Heart left ventricle (tissue), 13 donors: Measurements from ENCODE around the gene ERCC4.

Experiments
- CTCF ChIP-seq, 12 donors: fragments of 200-600 bp; sonication (generic) in 4 of 12; IDR thresholded peaks; one replicate each; pipeline versions ENCODE4 v1.5.0 to v1.8.0; 2018 to 2022; ENCODE audit warnings: antibody characterized with exemption in 12 of 12, mild to moderate bottlenecking in 5 of 12
- POLR2A ChIP-seq, 2 donors: fragments of 450-650 bp; IDR thresholded peaks; one replicate each; pipeline ENCODE4 v1.6.1; 2017; ENCODE audit warnings: antibody characterized with exemption in 2 of 2, mild to moderate bottlenecking in 2 of 2, moderate library complexity in 2 of 2
- donor health status: ischemic (EF 13 %, LVEDD 7.1; RV severe dilation, severe dysfunction).
- donor health status: DM: no; HTN: yes; CAD: no.
- donor health status: DM: no; HTN: no; CAD: no.
- donor health status: ischemic (EF 25% LVEDD 6.9; RV normal size, moderate dysfunction).
- donor health status: ischemic (EF 25% LVEDD 5.7; RV mildly dilated, moderate dysfunction).
- donor health status: ischemic (EF 35%, LVEDD 5.7; RV mildly dilated, moderate dysfunction).
- donor health status: nonischemic (EF 11% LVEDD 7.7; RV severe dilation, severe dysfunction).
- donor health status: DM: yes; HTN: yes; CAD: no.
- donor health status: PGD.
- donor health status: ischemic (EF 29% LVEDD 5.4; RV normal size, mild dysfunction).
- donor health status: nonischemic (EF 23%, LVEDD 6.1; RV moderate dilation, normal function).

- TF ChIP-seq CTCF (IDR thresholded peaks at IDR 0.05) (no peak), POLR2A (IDR thresholded peaks at IDR 0.05) (no peak)
Observed at GRCh38 chr16:13992976-13993375, 73.0 kb downstream of the ERCC4 start.
